SU-DHL-6 (cell line): ENCODE data around the gene ADAT3.

ENCODE experiments used
- CTCF ChIP-seq: fragments of 200-600 bp; sonication (generic); IDR thresholded peaks from one replicate; pipeline ENCODE4 v1.5.1; 2017; ENCODE audit warnings: antibody characterized with exemption, mild to moderate bottlenecking, low read length, moderate library complexity; ENCODE audit not compliant: insufficient read depth, poor library complexity, severe bottlenecking
- EZH2phosphoT487 ChIP-seq: fragments of 200-600 bp; sonication (generic), shearing (Covaris generic); conservative IDR thresholded peaks from 2 replicates; pipeline ENCODE4 v1.6.1; 2018; ENCODE audit warnings: mild to moderate bottlenecking, antibody characterized with exemption, low read length, moderate library complexity, mixed read lengths

GRCh38 chr19:1945899-1946298 is 40.7 kb downstream of the ADAT3 start:
- peak; percentile 34 for TF ChIP-seq CTCF
- TF ChIP-seq EZH2phosphoT487: no peak
